C4-2B (cell line): Measurements from ENCODE around the gene PBX4.

Experiments used
- ZFX ChIP-seq: fragments of 450-650 bp; IDR thresholded peaks from 2 replicates; pipeline ENCODE4 v1.6.1; 2017
- TF ChIP-seq, protein P1 (sequence below): fragments of 450-650 bp; conservative IDR thresholded peaks from 2 replicates; pipeline ENCODE4 v1.5.1; 2017; ENCODE audit warnings: mild to moderate bottlenecking

DNA sequence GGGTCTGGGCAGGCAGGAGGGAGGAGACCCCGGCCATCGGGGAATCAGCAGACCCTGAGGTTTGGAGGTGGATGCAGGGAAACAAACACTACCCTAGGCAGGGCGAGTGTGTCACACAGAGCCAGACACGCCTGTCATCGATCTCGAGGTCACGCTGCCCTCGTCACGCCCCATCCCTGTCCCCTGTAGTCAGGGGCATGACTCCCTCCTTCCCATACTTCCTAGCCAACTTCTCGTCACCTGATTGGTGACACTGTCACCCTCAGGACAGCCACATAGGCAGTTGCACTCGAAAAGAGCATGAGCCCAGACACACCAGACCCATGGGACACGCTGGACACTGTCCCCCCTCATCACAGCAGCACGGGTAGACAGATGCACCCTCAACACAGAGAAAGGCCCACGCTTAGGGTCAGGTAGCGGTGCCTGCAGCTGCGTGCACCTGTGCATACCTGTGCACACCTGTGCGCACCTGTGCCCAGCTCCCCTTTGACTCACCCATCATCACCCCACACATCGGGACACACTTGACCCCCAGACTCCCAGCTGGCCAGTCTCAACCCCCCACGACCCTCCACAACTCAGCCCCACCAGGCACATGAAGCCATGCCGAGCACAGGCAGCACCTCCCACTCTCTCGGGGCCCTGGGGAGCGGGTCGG lies 68.6 kb downstream of the PBX4 start:
- TF ChIP-seq, protein P1, sequence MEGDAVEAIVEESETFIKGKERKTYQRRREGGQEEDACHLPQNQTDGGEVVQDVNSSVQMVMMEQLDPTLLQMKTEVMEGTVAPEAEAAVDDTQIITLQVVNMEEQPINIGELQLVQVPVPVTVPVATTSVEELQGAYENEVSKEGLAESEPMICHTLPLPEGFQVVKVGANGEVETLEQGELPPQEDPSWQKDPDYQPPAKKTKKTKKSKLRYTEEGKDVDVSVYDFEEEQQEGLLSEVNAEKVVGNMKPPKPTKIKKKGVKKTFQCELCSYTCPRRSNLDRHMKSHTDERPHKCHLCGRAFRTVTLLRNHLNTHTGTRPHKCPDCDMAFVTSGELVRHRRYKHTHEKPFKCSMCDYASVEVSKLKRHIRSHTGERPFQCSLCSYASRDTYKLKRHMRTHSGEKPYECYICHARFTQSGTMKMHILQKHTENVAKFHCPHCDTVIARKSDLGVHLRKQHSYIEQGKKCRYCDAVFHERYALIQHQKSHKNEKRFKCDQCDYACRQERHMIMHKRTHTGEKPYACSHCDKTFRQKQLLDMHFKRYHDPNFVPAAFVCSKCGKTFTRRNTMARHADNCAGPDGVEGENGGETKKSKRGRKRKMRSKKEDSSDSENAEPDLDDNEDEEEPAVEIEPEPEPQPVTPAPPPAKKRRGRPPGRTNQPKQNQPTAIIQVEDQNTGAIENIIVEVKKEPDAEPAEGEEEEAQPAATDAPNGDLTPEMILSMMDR = no peak
- no peak for TF ChIP-seq ZFX
